ENCODE measurements around the gene RAB38.

DNA sequence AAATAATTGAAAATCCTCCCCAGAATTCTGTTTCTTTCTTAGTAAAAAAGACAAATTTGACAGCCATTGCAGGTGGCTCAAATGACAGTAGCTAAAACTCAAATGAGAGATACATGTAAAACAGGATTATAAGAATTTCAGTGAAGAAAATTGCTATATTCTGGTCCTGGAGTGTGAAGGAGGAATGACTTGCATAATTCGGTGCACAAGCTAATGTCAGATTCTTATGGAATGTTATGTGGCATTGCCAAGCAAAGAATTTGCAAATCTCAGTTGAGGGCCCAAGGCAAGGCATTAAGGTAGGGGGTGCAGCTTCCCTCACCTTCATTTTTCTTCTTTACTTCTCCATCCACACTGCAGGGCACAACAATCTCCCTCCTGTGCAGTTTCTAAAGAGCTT, 35.4 kb downstream of the RAB38 start:
- TF ChIP-seq, protein P1, sequence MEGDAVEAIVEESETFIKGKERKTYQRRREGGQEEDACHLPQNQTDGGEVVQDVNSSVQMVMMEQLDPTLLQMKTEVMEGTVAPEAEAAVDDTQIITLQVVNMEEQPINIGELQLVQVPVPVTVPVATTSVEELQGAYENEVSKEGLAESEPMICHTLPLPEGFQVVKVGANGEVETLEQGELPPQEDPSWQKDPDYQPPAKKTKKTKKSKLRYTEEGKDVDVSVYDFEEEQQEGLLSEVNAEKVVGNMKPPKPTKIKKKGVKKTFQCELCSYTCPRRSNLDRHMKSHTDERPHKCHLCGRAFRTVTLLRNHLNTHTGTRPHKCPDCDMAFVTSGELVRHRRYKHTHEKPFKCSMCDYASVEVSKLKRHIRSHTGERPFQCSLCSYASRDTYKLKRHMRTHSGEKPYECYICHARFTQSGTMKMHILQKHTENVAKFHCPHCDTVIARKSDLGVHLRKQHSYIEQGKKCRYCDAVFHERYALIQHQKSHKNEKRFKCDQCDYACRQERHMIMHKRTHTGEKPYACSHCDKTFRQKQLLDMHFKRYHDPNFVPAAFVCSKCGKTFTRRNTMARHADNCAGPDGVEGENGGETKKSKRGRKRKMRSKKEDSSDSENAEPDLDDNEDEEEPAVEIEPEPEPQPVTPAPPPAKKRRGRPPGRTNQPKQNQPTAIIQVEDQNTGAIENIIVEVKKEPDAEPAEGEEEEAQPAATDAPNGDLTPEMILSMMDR (conservative IDR thresholded peaks at IDR 0.05): no peak
- TF ChIP-seq EZH2 (IDR thresholded peaks at IDR 0.05; ENCODE audit: low read depth): no peak
